Trophoblast cell (in vitro differentiated cells and primary cell): ENCODE data around the gene PGF.

Experiments
- DNase-seq, 2 donors: peaks; one replicate each; pipeline ENCODE4 v3.0.0-alpha.2; 2016
- H2AFZ ChIP-seq: 2 replicates; pipeline ENCODE4 v1.6.1; 2013; ENCODE audit warnings: low read length, moderate library complexity, mild to moderate bottlenecking; ENCODE audit not compliant: insufficient read depth, poor library complexity
- H2AK5ac ChIP-seq: 2 replicates; pipeline ENCODE4 v1.6.1; 2013; ENCODE audit warnings: mild to moderate bottlenecking, low read length
- H2BK120ac ChIP-seq: 2 replicates; pipeline ENCODE4 v1.6.1; 2013; ENCODE audit warnings: low read length, mild to moderate bottlenecking, moderate library complexity; ENCODE audit not compliant: insufficient read depth, poor library complexity
- H2BK12ac ChIP-seq: 2 replicates; pipeline ENCODE4 v1.6.1; 2013; ENCODE audit warnings: mild to moderate bottlenecking, low read length, moderate library complexity
- H2BK5ac ChIP-seq: 2 replicates; pipeline ENCODE4 v1.6.1; 2013; ENCODE audit warnings: low read length, low read depth, moderate library complexity, mild to moderate bottlenecking; ENCODE audit not compliant: poor library complexity
- H3K14ac ChIP-seq: 2 replicates; pipeline ENCODE4 v1.6.1; 2013; ENCODE audit warnings: mild to moderate bottlenecking, low read length
- H3K18ac ChIP-seq: 2 replicates; pipeline ENCODE4 v1.6.1; 2013; ENCODE audit warnings: mild to moderate bottlenecking, low read length
- H3K23ac ChIP-seq: 2 replicates; pipeline ENCODE4 v1.6.1; 2013; ENCODE audit warnings: low read length
- H3K27ac ChIP-seq: 2 replicates; pipeline ENCODE4 v1.5.1; 2013; ENCODE audit warnings: low read depth, mild to moderate bottlenecking, inconsistent platforms, low read length, moderate library complexity
- H3K27me3 ChIP-seq: 2 replicates; pipeline ENCODE4 v1.6.1; 2013; ENCODE audit warnings: inconsistent platforms, mild to moderate bottlenecking, low read length, moderate library complexity; ENCODE audit not compliant: insufficient read depth
- H3K36me3 ChIP-seq, 2 experiments: 1 replicate in 1 of 2; 2 replicates in 1 of 2; pipeline ENCODE4 v1.6.1; 2013; ENCODE audit warnings: low read length in 2 of 2, mild to moderate bottlenecking in 2 of 2, moderate library complexity in 1 of 2; ENCODE audit not compliant: insufficient read depth in 2 of 2, control insufficient read depth in 1 of 2
- H3K4ac ChIP-seq: 2 replicates; pipeline ENCODE4 v1.6.1; 2013; ENCODE audit warnings: low read depth, mild to moderate bottlenecking, low read length, moderate library complexity
- H3K4me1 ChIP-seq, 2 experiments: 1 replicate in 1 of 2; 2 replicates in 1 of 2; pipeline ENCODE4 v1.6.1; 2013; ENCODE audit warnings: low read length in 2 of 2, mild to moderate bottlenecking in 2 of 2, moderate library complexity in 1 of 2; ENCODE audit not compliant: insufficient read depth in 2 of 2, control insufficient read depth in 1 of 2
- H3K4me2 ChIP-seq: 2 replicates; pipeline ENCODE4 v1.6.1; 2013; ENCODE audit warnings: inconsistent platforms, mild to moderate bottlenecking, low read length, moderate library complexity
- H3K4me3 ChIP-seq: 2 replicates; pipeline ENCODE4 v1.5.1; 2013; ENCODE audit warnings: mild to moderate bottlenecking, low read depth, low read length, inconsistent platforms
- H3K79me1 ChIP-seq: one replicate; pipeline ENCODE4 v1.6.1; 2013; ENCODE audit warnings: low read length
- H3K79me2 ChIP-seq: 2 replicates; pipeline ENCODE4 v1.6.1; 2013; ENCODE audit warnings: low read length, mild to moderate bottlenecking; ENCODE audit not compliant: control insufficient read depth, insufficient read depth, poor library complexity
- H3K9ac ChIP-seq: 2 replicates; pipeline ENCODE4 v1.6.1; 2013; ENCODE audit warnings: mild to moderate bottlenecking, low read length
- H3K9me3 ChIP-seq: 2 replicates; pipeline ENCODE4 v1.6.1; 2013; ENCODE audit warnings: low read depth, mild to moderate bottlenecking, control low read depth, inconsistent platforms, low read length; ENCODE audit not compliant: insufficient read depth
- H4K12ac ChIP-seq: 2 replicates; pipeline ENCODE4 v1.6.1; 2013; ENCODE audit warnings: low read depth, mild to moderate bottlenecking, low read length, moderate library complexity
- H4K8ac ChIP-seq: 2 replicates; pipeline ENCODE4 v1.6.1; 2013; ENCODE audit warnings: low read depth, mild to moderate bottlenecking, low read length, moderate library complexity
- H4K91ac ChIP-seq: one replicate; pipeline ENCODE4 v1.6.1; 2013; ENCODE audit warnings: low read depth, mild to moderate bottlenecking, low read length, moderate library complexity
- WGBS: extraction: QIAGEN DNeasy Blood & Tissue Kit; methylation state at CpG from one replicate; pipeline ENCODE4 v1.1.7; 2013; ENCODE audit warnings: missing lambda C conversion rate; ENCODE audit not compliant: insufficient read length, insufficient coverage; ENCODE audit errors: extremely low coverage; 5-methylcytosine and 5-hydroxymethylcytosine counted together

Gene PGF

GRCh38 chr14:74946659-74947281 is 8.6 kb downstream of the PGF start:
- Histone ChIP-seq H2AK5ac (no peak overlapping the region), H3K9me3 (no peaks in the 10 kb centered on the region), H3K4me2 (no peak overlapping the region), H2BK5ac (no peak overlapping the region), H4K8ac (no peak overlapping the region), H3K27me3 (no peaks in the 10 kb centered on the region), H3K27ac (no peak overlapping the region), H3K18ac (no peak overlapping the region), H3K79me2 (no peaks in the 10 kb centered on the region), H2BK120ac (no peak overlapping the region), H3K4me3 (no peak overlapping the region), H3K36me3 (peaks cover 32 to 42% of the 10 kb centered on the region in 2 experiments), H3K4ac (no peak overlapping the region), H4K91ac (no peak overlapping the region), H3K9ac (no peak overlapping the region), H4K12ac (no peak overlapping the region), H3K4me1 (peaks cover under 1 to 5% of the 10 kb centered on the region in 2 experiments), H3K79me1 (peaks cover 5% of the 10 kb centered on the region), H3K23ac (no peak overlapping the region), H2AFZ (no peak overlapping the region), H3K14ac (no peak overlapping the region), H2BK12ac (no peak overlapping the region)
- WGBS, result no CpG with 5 or more reads among the region's 5 CpGs
- no peak for DNase-seq

- H2BK5ac ChIP-seq, result no peak overlapping the region
- no peaks in the 10 kb centered on the region for H3K79me1 ChIP-seq
- H3K36me3 ChIP-seq, result peaks cover 29 to 39% of the 10 kb centered on the region in 2 experiments
- H2BK120ac ChIP-seq, result no peak overlapping the region
- H4K91ac ChIP-seq, result no peak overlapping the region
- no peaks in the 10 kb centered on the region for H3K27me3 ChIP-seq
- H3K9me3 ChIP-seq, result no peaks in the 10 kb centered on the region
- no peak overlapping the region for H3K4me2 ChIP-seq
- no peak overlapping the region for H4K12ac ChIP-seq
- no peak overlapping the region for H2AK5ac ChIP-seq
- no peak overlapping the region for H3K14ac ChIP-seq
- H2BK12ac ChIP-seq, result no peak overlapping the region
- no peak overlapping the region for H3K4me3 ChIP-seq
- no peak overlapping the region for H3K27ac ChIP-seq
- no peaks in the 10 kb centered on the region for H3K79me2 ChIP-seq
- no peak overlapping the region for H3K9ac ChIP-seq
- no peak overlapping the region for H4K8ac ChIP-seq
- DNase-seq, result peak in 1 of 2 donors; percentile 69
- H3K4me1 ChIP-seq, result peaks cover 5 to 8% of the 10 kb centered on the region in 2 experiments
- no peak overlapping the region for H3K18ac ChIP-seq
- no peak overlapping the region for H3K4ac ChIP-seq
- no peak overlapping the region for H2AFZ ChIP-seq
- WGBS, result no CpG with 5 or more reads among the region's 17 CpGs
- H3K23ac ChIP-seq, result no peak overlapping the region
These were observed 9.3 kb downstream of the PGF start for GRCh38 chr14:74945852-74946658.

- Histone ChIP-seq H3K23ac (no peak overlapping the region), H4K91ac (no peak overlapping the region), H3K36me3 (peaks cover 29 to 38% of the 10 kb centered on the region in 2 experiments), H3K4me2 (no peak overlapping the region), H3K9me3 (no peaks in the 10 kb centered on the region), H2BK120ac (no peak overlapping the region), H2BK12ac (no peak overlapping the region), H3K14ac (no peak overlapping the region), H3K4me1 (peaks cover 5 to 9% of the 10 kb centered on the region in 2 experiments), H2AK5ac (no peak overlapping the region), H2AFZ (no peak overlapping the region), H4K12ac (no peak overlapping the region), H3K79me1 (no peaks in the 10 kb centered on the region), H2BK5ac (no peak overlapping the region), H4K8ac (no peak overlapping the region), H3K27me3 (no peaks in the 10 kb centered on the region), H3K4me3 (no peak overlapping the region), H3K4ac (no peak overlapping the region), H3K18ac (no peak overlapping the region), H3K27ac (no peak overlapping the region), H3K9ac (no peak overlapping the region), H3K79me2 (no peaks in the 10 kb centered on the region)
- peak in 1 of 2 donors; percentile 63 for DNase-seq
- WGBS, result no CpG with 5 or more reads among the region's 17 CpGs
These were observed 10.0 kb downstream of the PGF start for GRCh38 chr14:74945261-74945851.

- no peak overlapping the region for H3K4me2 ChIP-seq
- H4K12ac ChIP-seq, result no peak overlapping the region
- H3K14ac ChIP-seq, result no peak overlapping the region
- no peak overlapping the region for H3K4me3 ChIP-seq
- no peak overlapping the region for H2AFZ ChIP-seq
- no peak overlapping the region for H4K8ac ChIP-seq
- H3K79me1 ChIP-seq, result peaks cover 3% of the 10 kb centered on the region
- no peak overlapping the region for H2AK5ac ChIP-seq
- H3K9me3 ChIP-seq, result no peaks in the 10 kb centered on the region
- no peak overlapping the region for H4K91ac ChIP-seq
- H3K79me2 ChIP-seq, result no peaks in the 10 kb centered on the region
- H3K27me3 ChIP-seq, result no peaks in the 10 kb centered on the region
- no peak overlapping the region for H3K9ac ChIP-seq
- H3K4ac ChIP-seq, result no peak overlapping the region
- no peak overlapping the region for H3K23ac ChIP-seq
- WGBS, result no CpG with 5 or more reads among the region's 11 CpGs
- H3K27ac ChIP-seq, result no peak overlapping the region
- DNase-seq, result no peak
- H2BK12ac ChIP-seq, result no peak overlapping the region
- peaks cover 9 to 13% of the 10 kb centered on the region in 2 experiments for H3K36me3 ChIP-seq
- no peak overlapping the region for H3K18ac ChIP-seq
- H2BK120ac ChIP-seq, result no peak overlapping the region
- H3K4me1 ChIP-seq, result peaks cover 13 to 16% of the 10 kb centered on the region in 2 experiments
- H2BK5ac ChIP-seq, result no peak overlapping the region
These were observed 12.8 kb downstream of the PGF start for GRCh38 chr14:74942608-74943007.
